ENCODE results near the gene SH2D4B.

The SH2D4B gene

GRCh38 chr10:80649183-80649582, 111.5 kb downstream of the SH2D4B start:
- Histone ChIP-seq H3K27me3 (ENCODE audit: control insufficient read depth, insufficient read depth, low read length) (no peaks in the 10 kb centered on the region), H3K4me1 (ENCODE audit: control insufficient read depth, insufficient read depth, low read length) (no peaks in the 10 kb centered on the region), H3K9me3 (ENCODE audit: control insufficient read depth, insufficient read depth, low read length) (peaks cover 6% of the 10 kb centered on the region; the same call in 1 of the 2 replicates), H3K36me3 (ENCODE audit: control insufficient read depth, insufficient read depth, low read length) (no peaks in the 10 kb centered on the region), H3K9ac (ENCODE audit: low read depth, low read length) (no peak overlapping the region), H3K27ac (ENCODE audit: low read depth, low read length) (no peak overlapping the region), H3K4me3 (ENCODE audit: low read depth, low read length) (no peak overlapping the region)

GRCh38 chr10:80655898-80656297, 118.2 kb downstream of the SH2D4B start:
- no peaks in the 10 kb centered on the region for H3K36me3 ChIP-seq (ENCODE audit: control insufficient read depth, insufficient read depth, low read length)

GRCh38 chr10:80658068-80658467, 120.4 kb downstream of the SH2D4B start:
- H3K27ac ChIP-seq (ENCODE audit: low read depth, low read length), result no peak overlapping the region
- H3K9me3 ChIP-seq (ENCODE audit: control insufficient read depth, insufficient read depth, low read length), result peaks cover 6% of the 10 kb centered on the region
- no peaks in the 10 kb centered on the region for H3K27me3 ChIP-seq (ENCODE audit: control insufficient read depth, insufficient read depth, low read length)
- no peak overlapping the region for H3K9ac ChIP-seq (ENCODE audit: low read depth, low read length)
- H3K4me3 ChIP-seq (ENCODE audit: low read depth, low read length), result no peak overlapping the region
- H3K4me1 ChIP-seq (ENCODE audit: control insufficient read depth, insufficient read depth, low read length), result peaks cover 2% of the 10 kb centered on the region; the same call in 1 of the 2 replicates
- H3K36me3 ChIP-seq (ENCODE audit: control insufficient read depth, insufficient read depth, low read length), result no peaks in the 10 kb centered on the region

More at GRCh38 chr10:80655898-80656297, 118.2 kb downstream of the SH2D4B start:
- no peak overlapping the region for H3K27ac ChIP-seq (ENCODE audit: low read depth, low read length)
- H3K9me3 ChIP-seq (ENCODE audit: control insufficient read depth, insufficient read depth, low read length), result peaks cover 6% of the 10 kb centered on the region
- H3K27me3 ChIP-seq (ENCODE audit: control insufficient read depth, insufficient read depth, low read length), result no peaks in the 10 kb centered on the region
- H3K4me3 ChIP-seq (ENCODE audit: low read depth, low read length), result no peak overlapping the region
- no peak overlapping the region for H3K9ac ChIP-seq (ENCODE audit: low read depth, low read length)
- no peaks in the 10 kb centered on the region for H3K4me1 ChIP-seq (ENCODE audit: control insufficient read depth, insufficient read depth, low read length)

DNA sequence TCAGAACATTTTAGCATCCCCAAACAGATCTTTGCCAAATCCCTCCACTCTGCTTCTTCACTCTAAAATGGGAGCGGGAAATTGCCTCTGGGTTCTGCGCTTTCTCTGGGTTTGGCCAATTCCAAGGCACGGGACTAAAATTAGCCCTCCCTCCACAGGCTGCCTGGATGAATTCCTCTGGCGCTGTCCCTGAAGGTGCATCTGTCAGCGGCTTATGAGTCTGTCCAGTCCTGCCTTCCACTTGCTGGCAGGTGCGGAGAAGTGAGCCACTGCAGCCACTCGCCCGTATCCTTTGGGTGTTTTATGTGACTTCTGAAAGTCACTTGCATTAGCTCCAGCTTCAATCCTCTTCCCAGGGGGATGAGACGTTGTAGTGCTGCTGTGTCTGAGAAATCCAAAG, 121.6 kb downstream of the SH2D4B start:
- Histone ChIP-seq H3K27me3 (ENCODE audit: control insufficient read depth, insufficient read depth, low read length) (no peaks in the 10 kb centered on the region), H3K36me3 (ENCODE audit: control insufficient read depth, insufficient read depth, low read length) (no peaks in the 10 kb centered on the region), H3K4me3 (ENCODE audit: low read depth, low read length) (no peak overlapping the region), H3K27ac (ENCODE audit: low read depth, low read length) (no peak overlapping the region), H3K4me1 (ENCODE audit: control insufficient read depth, insufficient read depth, low read length) (peaks cover 11% of the 10 kb centered on the region; the same call in 1 of the 2 replicates), H3K9ac (ENCODE audit: low read depth, low read length) (no peak overlapping the region), H3K9me3 (ENCODE audit: control insufficient read depth, insufficient read depth, low read length) (no peaks in the 10 kb centered on the region; the same call in 1 of the 2 replicates)

- Histone ChIP-seq H3K27me3 (ENCODE audit: control insufficient read depth, insufficient read depth, low read length) (no peaks in the 10 kb centered on the region), H3K27ac (ENCODE audit: low read depth, low read length) (no peak overlapping the region), H3K4me3 (ENCODE audit: low read depth, low read length) (no peak overlapping the region), H3K4me1 (ENCODE audit: control insufficient read depth, insufficient read depth, low read length) (peaks cover 13% of the 10 kb centered on the region; the same call in 1 of the 2 replicates), H3K9ac (ENCODE audit: low read depth, low read length) (no peak overlapping the region), H3K36me3 (ENCODE audit: control insufficient read depth, insufficient read depth, low read length) (no peaks in the 10 kb centered on the region), H3K9me3 (ENCODE audit: control insufficient read depth, insufficient read depth, low read length) (no peaks in the 10 kb centered on the region; the same call in 1 of the 2 replicates)
Measured at GRCh38 chr10:80660266-80660665, 122.6 kb downstream of the SH2D4B start.

GRCh38 chr10:80660736-80661135, 123.0 kb downstream of the SH2D4B start:
- H3K27me3 ChIP-seq (ENCODE audit: control insufficient read depth, insufficient read depth, low read length), result no peaks in the 10 kb centered on the region
- H3K4me3 ChIP-seq (ENCODE audit: low read depth, low read length), result no peak overlapping the region
- peaks cover 13% of the 10 kb centered on the region; the same call in 1 of the 2 replicates for H3K4me1 ChIP-seq (ENCODE audit: control insufficient read depth, insufficient read depth, low read length)
- no peaks in the 10 kb centered on the region for H3K36me3 ChIP-seq (ENCODE audit: control insufficient read depth, insufficient read depth, low read length)
- H3K27ac ChIP-seq (ENCODE audit: low read depth, low read length), result no peak overlapping the region
- no peaks in the 10 kb centered on the region; the same call in 1 of the 2 replicates for H3K9me3 ChIP-seq (ENCODE audit: control insufficient read depth, insufficient read depth, low read length)
- H3K9ac ChIP-seq (ENCODE audit: low read depth, low read length), result no peak overlapping the region

- Histone ChIP-seq H3K9me3 (ENCODE audit: control insufficient read depth, insufficient read depth, low read length) (no peaks in the 10 kb centered on the region), H3K4me3 (ENCODE audit: low read depth, low read length) (no peak overlapping the region), H3K27ac (ENCODE audit: low read depth, low read length) (no peak overlapping the region), H3K9ac (ENCODE audit: low read depth, low read length) (no peak overlapping the region), H3K36me3 (ENCODE audit: control insufficient read depth, insufficient read depth, low read length) (no peaks in the 10 kb centered on the region), H3K27me3 (ENCODE audit: control insufficient read depth, insufficient read depth, low read length) (no peaks in the 10 kb centered on the region), H3K4me1 (ENCODE audit: control insufficient read depth, insufficient read depth, low read length) (peaks cover 13% of the 10 kb centered on the region; the same call in 1 of the 2 replicates)
Measured at GRCh38 chr10:80661526-80661925, 123.8 kb downstream of the SH2D4B start.

- H3K4me3 ChIP-seq (ENCODE audit: low read depth, low read length), result peak overlapping the region; percentile 48
Measured at GRCh38 chr10:80662429-80663261, 124.9 kb downstream of the SH2D4B start.

DNA sequence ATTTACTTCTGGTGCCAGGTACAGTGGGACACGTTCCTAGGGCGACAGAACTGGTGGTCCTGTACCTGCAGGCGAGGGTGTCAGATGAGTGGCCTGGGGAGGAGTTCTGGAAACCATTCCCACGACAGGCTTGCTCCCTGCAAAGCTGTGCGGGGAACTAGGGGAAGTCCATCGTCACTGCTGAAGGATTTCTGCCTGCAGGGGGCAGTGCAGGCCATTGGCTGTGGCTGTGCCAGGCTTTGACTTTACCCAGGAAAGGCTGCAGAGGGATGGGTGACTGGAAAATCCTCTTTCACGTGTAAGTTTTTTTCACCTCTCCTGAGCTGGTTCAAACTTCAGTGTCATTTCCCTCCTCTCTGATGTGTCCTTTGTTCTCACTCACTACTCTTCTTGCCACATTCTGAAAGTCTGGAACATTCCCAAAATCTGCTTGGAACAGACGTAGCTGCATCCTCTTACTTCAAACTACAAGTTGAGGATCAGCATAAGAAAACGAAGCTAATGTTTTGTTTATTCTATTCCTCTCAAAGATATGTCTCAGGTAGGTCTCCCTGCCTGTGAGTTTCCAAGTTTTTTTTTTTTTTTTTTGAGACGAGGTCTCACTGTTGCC, 126.5 kb downstream of the SH2D4B start:
- no peaks in the 10 kb centered on the region for H3K36me3 ChIP-seq (ENCODE audit: control insufficient read depth, insufficient read depth, low read length)
- H3K9me3 ChIP-seq (ENCODE audit: control insufficient read depth, insufficient read depth, low read length), result no peaks in the 10 kb centered on the region
- peaks cover 13% of the 10 kb centered on the region; the same call in 1 of the 2 replicates for H3K4me1 ChIP-seq (ENCODE audit: control insufficient read depth, insufficient read depth, low read length)
- H3K4me3 ChIP-seq (ENCODE audit: low read depth, low read length), result no peak overlapping the region
- no peak overlapping the region for H3K27ac ChIP-seq (ENCODE audit: low read depth, low read length)
- no peaks in the 10 kb centered on the region for H3K27me3 ChIP-seq (ENCODE audit: control insufficient read depth, insufficient read depth, low read length)
- no peak overlapping the region for H3K9ac ChIP-seq (ENCODE audit: low read depth, low read length)

More at GRCh38 chr10:80662429-80663261, 124.9 kb downstream of the SH2D4B start:
- Histone ChIP-seq H3K27ac (ENCODE audit: low read depth, low read length) (peak overlapping the region; percentile 78), H3K27me3 (ENCODE audit: control insufficient read depth, insufficient read depth, low read length) (no peaks in the 10 kb centered on the region), H3K4me1 (ENCODE audit: control insufficient read depth, insufficient read depth, low read length) (peaks cover 13% of the 10 kb centered on the region; the same call in 1 of the 2 replicates), H3K9me3 (ENCODE audit: control insufficient read depth, insufficient read depth, low read length) (no peaks in the 10 kb centered on the region), H3K9ac (ENCODE audit: low read depth, low read length) (no peak overlapping the region), H3K36me3 (ENCODE audit: control insufficient read depth, insufficient read depth, low read length) (no peaks in the 10 kb centered on the region)

DNA sequence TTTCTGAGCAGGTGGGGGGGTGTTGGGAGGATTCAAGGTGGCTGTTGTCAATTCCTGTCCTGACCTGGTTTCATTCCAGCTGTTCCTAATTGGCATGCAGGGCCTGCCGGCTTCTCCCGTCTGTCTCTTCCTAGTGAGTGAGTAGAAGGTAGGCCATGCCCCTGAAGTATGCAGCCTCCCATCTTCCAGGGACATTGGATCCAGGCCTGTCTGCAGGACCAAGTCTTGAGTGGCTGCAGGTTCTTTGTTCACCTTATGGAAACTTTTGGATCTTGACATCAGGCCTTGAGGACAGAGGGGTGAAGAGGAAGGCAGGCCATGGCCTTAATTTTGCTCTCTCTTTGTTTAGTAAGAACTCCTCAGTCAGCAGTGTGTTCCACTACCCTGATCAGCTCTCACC, 131.8 kb downstream of the SH2D4B start:
- H3K27me3 ChIP-seq (ENCODE audit: control insufficient read depth, insufficient read depth, low read length), result no peaks in the 10 kb centered on the region
- 0 out of 2 replicates have a peak, but pooled peaks cover under 1% of the 10 kb centered on the region for H3K4me1 ChIP-seq (ENCODE audit: control insufficient read depth, insufficient read depth, low read length)
- no peak overlapping the region for H3K4me3 ChIP-seq (ENCODE audit: low read depth, low read length)
- no peak overlapping the region for H3K27ac ChIP-seq (ENCODE audit: low read depth, low read length)
- H3K9ac ChIP-seq (ENCODE audit: low read depth, low read length), result no peak overlapping the region
- H3K36me3 ChIP-seq (ENCODE audit: control insufficient read depth, insufficient read depth, low read length), result no peaks in the 10 kb centered on the region
- no peaks in the 10 kb centered on the region for H3K9me3 ChIP-seq (ENCODE audit: control insufficient read depth, insufficient read depth, low read length)

DNA sequence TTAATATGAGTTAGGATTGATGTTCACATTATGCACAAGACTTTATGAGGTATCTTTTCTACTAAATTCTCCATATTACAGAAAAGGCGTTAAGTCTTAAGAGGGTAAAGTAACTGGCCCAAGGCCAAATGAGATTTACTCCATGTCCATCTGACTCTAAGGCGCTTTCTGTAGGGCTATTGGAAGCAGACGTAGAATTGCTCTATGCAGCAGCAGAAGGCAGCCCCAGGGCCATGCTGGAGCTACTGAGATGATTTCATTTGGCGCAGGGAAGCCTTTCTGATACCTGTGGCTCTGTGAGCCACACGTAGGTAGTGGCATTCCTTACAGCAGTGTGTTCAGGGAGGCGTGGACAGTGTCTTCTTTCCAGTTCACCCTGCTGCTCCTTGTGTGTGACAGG, 133.1 kb downstream of the SH2D4B start:
- Histone ChIP-seq H3K9me3 (ENCODE audit: control insufficient read depth, insufficient read depth, low read length) (no peaks in the 10 kb centered on the region), H3K27me3 (ENCODE audit: control insufficient read depth, insufficient read depth, low read length) (no peaks in the 10 kb centered on the region), H3K4me1 (ENCODE audit: control insufficient read depth, insufficient read depth, low read length) (no peaks in the 10 kb centered on the region), H3K4me3 (ENCODE audit: low read depth, low read length) (no peak overlapping the region), H3K36me3 (ENCODE audit: control insufficient read depth, insufficient read depth, low read length) (no peaks in the 10 kb centered on the region), H3K27ac (ENCODE audit: low read depth, low read length) (no peak overlapping the region), H3K9ac (ENCODE audit: low read depth, low read length) (no peak overlapping the region)

Data from HUES48 (cell line).